ENCODE results near the gene NAT14.
"Not testable (repeated sequence)": the region's sequence is repeated elsewhere in the genome, so short reads cannot be mapped to it uniquely, and the experiment has no call there.

Gene NAT14, protein sequence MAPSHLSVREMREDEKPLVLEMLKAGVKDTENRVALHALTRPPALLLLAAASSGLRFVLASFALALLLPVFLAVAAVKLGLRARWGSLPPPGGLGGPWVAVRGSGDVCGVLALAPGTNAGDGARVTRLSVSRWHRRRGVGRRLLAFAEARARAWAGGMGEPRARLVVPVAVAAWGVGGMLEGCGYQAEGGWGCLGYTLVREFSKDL

DNA sequence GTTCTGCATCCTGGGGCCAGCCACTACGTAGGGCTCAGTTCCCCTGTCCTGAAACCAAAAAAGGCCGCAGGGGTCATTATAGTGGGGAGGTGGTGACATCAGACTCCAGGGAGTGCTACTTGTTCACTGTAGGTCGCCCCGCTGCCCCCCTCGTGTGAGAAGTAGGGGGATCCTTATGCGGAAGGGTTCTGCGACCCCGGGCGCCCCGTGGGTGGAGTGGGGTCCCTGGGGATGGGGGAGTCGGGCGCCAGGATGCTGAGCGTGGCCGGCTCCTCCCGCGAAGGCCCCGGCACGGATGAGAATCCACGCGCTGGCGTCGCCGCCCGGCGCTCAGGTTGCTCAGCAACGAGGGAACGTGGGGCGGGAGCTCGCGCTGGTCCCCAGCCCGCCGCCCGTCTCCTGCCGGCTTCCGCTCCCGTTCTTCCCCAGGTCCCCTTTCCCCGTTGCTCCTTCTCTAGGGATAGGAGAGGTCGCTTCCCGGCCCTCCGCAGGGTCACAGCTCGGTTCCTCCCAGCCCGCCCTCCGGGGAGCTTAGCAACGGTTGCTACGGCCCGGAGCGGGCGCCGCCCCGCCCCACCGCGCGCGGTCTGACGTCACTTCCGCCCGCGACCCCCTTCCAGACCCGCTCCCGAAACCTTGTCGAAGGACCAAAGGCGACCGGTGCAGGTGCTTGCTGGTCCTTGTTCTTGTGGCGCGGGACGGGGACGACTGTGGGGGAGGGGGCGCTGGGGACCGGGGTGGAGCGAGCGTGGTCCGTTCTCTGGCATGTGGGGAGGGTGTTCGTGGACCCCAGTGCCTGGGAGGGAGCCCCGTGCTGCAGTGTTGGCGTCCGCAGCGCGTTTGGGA, at the start of gene NAT14:
Gene NAT14, plus strand, starts transcription at position 596 of the 846 bp plus-strand sequence. CDS start 521 bp downstream, outside the sequence.
- in situ Hi-C loops (cut with MboI; ENCODE audit: low sequenced_read_pairs): no loop called here

DNA sequence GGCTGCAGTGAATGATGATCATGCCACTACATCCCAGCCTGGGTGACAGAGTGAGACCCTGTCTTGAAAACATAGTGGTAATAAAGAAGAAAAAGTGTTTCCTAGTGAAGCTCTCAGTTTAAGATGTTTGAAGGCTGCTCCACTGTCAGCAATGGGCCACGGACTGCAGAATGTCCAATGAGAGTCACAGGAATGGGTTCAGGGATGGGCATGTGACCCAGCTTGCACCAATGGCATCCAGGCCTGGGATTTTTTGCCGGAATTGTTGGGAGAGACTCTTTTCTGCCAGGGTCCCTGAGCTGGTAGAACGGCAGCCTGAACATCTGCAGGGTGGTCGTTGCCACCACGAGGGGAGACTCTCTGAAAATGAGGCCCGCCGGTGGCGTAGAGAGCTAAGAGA, 48.1 kb upstream of the NAT14 start:
- in situ Hi-C loops (cut with MboI; ENCODE audit: low sequenced_read_pairs): no loop called here

DNA sequence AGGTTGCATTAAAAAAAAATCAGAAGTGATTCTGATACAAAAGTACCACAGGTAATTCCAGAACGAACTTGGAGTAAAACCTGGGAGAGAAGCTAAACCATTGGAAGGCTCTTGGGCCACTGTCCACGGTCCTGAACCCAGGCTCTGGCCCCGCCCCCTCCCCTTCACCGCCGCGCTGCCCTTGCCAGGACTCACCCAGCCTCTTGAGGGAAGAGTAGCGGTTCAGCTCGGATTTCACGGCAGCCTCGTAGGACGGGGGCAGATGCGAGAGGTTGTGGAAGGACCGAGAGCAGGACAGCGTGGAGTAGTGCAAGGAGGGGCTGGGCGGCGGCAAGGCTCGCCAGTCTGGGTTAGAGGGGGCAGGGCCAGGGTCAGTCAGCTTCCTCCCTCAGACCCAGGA, 47.6 kb upstream of the NAT14 start:
- in situ Hi-C loops (cut with MboI; ENCODE audit: low sequenced_read_pairs): no loop called here

DNA sequence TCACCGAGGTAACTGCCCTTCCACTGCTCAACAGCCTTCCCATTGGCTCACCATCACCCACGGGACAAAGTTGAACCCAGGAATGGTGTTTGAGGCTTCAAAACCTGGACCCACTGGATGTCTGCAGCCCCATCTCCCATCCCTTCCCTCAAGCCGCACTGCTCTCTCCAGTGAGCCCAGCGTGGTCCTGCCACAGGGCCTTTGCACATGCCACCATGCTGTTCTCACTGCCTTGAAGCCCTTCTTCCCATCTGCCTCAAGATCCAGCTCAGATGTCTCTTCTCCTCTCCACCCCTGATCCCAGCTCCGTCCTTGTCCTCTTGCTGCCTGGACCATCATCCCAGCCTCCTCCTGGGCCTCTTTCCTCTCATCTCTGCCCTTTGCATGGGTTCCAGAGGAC, 45.9 kb upstream of the NAT14 start:
- in situ Hi-C loops (cut with MboI; ENCODE audit: low sequenced_read_pairs): no loop called here

DNA sequence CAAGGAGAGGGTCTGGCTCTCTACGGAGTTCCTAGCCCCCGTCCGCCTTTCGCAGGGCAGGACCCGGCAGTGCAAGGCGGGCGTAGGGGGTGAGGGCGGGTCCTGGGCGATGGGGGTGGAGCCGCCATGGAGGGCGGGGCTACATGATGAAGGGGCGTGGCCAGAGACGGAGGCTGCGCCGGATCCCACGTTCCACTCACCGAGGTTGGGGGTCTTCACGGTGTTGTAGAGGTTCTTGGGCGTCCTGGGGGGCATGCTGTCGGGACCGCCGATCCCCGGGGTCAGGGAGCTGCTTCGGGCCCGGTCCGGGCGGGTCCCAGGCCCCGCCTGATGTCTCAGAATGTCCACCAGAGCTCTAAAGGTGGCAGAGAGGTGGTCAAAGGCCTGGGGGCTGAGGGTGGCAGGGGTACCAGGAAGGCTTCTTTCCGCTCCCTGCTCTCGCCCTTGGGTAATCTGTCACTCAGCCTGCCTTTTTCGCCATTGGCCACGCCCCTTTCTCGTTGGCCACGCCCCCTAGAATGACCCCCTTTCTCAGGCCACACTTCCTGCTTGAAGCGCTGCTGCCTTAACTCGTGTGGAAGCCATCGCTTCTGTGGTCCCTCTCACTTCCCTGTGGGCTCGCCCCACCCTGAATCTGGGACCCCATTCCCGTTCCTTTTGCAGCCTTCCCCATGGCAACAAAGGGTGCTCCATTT, 44.4 kb upstream of the NAT14 start:
- in situ Hi-C loops (cut with MboI; ENCODE audit: low sequenced_read_pairs): no loop called here

DNA sequence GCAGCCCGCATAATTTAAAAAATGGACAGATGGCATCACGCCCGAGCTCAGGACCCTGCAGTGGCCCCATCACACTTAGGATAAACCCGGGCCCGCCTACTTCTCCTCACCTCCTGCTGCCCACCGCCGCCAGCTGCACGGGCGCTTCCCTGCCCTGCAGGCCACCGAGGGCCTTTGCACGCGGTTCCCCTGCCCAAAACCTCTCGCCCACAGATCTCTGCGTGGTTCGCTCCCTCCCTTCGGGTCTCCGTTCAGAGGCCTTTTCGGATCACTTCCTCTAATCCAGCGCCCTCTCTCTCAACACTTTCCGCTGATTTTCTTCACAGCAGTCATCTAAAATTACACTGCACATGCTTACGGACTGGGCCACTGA, 43.7 kb upstream of the NAT14 start:
- in situ Hi-C loops (cut with MboI; ENCODE audit: low sequenced_read_pairs): no loop called here

DNA sequence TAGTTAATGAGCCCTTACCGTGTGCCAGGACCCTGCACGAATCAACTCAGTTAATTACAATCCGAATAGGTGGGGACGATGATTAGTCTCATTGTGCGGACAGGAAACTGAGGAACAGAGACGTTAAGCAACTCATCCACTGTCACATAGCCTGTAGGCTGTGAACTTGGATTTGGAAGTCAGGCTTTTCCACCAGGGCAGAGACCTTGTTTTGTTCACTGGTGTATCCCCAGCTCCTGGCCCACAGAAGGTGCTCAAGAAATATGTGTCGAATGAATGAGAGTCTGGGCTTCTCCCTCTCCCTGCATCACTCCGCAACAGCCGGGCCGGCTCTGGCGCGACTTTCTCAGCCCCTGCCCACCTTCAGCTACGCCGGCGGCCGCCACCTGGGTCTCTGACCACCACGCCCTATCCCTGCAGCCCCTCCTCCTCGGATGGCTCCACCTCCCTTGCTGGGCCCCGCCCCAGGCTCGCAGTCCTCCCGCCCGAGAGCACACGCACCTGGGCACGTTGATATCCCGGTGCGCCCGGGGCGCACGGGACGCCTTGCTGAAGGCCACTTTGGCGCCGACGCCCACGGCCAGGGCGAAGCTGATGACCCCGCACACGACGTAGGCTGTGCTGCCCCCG, 43.2 kb upstream of the NAT14 start:
- in situ Hi-C loops (cut with MboI; ENCODE audit: low sequenced_read_pairs): no loop called here

DNA sequence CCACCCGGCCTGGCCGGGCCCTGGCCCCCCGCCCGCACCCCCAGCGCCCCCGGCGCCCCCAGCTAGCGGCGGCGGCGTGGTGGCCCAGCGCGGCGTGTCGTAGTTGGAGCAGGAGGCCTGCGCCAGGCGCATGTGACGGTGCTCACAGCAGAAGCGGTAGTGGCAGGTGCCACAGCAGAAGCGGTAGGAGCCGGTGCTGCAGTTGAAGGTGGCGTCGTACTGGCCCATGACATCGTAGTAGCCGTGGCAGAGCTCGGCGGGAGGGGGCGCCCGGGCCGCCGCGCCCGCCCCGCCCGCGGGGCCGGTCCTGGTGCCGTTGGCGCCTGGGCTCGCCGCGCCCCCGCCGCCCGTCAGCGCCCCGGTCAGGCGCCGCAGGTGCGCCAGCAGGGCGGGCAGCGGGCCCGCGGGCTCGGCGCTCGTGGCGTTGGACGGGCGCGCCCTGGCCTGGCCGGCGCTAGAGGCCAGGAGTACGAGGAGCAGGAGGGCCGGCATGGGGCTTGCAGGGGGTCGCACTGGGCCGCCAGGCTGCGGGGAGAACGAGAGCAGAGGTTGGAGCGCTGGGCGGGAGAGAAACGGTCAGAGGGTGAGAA, 42.5 kb upstream of the NAT14 start:
- in situ Hi-C loops (cut with MboI; ENCODE audit: low sequenced_read_pairs): no loop called here

DNA sequence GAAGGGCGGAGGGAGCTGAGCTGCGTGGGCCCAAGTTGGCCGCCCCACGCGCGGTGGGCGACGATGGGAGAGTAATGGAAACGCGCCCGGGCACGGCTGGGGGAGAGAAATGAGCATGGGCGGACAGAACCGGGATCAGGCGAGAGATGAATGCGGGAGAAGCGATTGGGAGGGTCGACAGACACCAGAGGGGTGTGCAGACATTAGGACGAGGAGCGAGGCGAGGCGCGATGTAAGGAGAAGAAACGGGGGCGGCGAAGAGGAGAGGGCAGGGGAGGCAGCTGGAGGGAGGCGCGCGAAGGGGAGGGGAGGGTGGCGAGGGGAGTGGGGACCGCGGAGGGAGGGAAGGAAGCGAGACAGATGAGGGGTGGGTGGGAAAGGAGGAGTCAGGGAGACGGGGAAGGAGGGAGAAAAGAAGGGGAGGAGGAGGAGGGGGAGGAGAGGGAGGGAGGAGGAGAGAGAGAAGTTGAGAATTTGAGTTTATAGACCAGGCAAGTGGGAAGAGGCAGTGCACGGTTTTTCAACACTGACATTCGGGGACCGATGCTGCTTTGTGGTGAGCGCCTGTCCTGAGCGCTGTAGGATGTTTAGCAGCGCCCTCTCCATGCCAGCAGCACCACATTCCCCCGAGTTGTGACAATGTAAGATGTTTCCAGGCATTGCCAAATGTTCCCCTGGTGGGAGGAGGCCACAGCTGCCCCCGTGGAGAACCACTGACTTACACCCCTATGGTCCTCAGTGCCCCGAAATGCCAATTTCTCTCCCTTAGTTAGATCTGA, 41.8 kb upstream of the NAT14 start, which contains the start of gene SHISA7:
Gene SHISA7, minus strand, starts transcription at position 256 of the 779 bp plus-strand sequence. CDS start 437 bp downstream, outside the sequence.
- in situ Hi-C loops (cut with MboI; ENCODE audit: low sequenced_read_pairs): no loop called here

DNA sequence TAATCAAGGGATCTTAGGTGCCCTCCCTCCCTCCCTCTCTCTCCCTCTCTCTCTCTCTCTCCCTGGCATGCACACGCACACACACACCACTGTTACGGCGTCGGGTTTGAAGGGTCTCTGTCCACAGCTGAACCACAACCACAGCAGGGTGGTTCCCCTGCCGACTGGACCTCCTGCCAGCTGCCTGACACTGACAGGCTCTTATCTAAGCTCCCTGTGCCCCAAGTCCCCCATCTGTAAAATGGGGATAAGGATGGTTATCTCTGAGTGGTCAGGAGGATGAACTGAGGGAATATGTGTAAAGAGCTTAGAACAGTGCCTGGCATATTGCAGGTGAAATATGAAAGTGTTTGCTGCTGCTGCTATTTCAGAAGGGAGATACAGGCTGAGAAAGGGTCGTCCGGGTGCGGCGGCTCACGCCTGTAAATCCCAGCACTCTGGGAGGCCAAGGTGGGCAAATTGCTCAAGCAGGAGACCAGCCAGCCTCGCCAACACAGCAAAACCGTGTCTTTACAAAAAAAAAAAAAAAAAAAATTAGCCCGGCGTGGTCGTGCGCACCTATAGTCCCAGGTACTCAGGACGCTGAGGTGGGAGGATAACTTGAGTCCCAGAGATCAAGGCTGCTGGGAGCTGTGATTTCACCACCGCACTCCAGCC, 41.0 kb upstream of the NAT14 start:
- in situ Hi-C loops (cut with MboI; ENCODE audit: low sequenced_read_pairs): no loop called here

DNA sequence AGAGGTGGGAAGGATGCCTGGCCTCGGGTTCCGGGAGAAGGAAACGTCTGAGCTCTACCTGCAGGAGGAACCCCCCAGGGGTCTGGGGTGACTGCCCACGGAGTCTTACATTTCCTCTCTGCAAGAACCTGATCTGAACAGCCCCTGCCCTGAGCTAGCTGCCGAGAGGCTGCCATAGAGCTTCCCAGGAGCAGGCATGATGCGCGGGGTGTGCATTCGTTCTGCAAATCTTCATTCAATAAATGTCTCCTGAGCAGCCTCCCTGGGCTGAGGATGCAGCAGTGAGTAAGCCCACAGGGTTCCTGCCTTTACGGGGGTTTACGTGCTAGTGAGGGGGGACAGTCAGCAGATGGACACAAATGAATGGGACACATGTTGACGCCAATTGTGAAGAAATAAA, 40.3 kb upstream of the NAT14 start:
- in situ Hi-C loops (cut with MboI; ENCODE audit: low sequenced_read_pairs): no loop called here

DNA sequence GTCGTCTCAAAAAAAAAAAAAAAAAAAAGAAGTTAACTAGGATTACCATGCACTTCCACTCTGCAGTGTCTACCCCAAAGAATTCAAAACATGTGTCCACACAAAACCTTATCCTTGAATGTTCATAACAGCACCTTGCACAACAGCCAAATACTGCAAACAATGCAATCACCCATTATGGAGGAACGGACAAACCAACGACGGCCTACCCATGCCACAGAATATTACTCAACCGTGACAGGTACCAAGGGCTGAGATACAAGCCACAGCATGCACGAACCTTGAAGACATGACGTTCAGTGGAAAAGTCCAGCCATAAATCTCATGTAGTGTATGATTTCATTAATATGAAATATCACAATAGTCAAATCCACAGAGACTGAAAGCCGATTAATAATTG, 38.9 kb upstream of the NAT14 start:
- in situ Hi-C loops (cut with MboI; ENCODE audit: low sequenced_read_pairs): no loop called here

DNA sequence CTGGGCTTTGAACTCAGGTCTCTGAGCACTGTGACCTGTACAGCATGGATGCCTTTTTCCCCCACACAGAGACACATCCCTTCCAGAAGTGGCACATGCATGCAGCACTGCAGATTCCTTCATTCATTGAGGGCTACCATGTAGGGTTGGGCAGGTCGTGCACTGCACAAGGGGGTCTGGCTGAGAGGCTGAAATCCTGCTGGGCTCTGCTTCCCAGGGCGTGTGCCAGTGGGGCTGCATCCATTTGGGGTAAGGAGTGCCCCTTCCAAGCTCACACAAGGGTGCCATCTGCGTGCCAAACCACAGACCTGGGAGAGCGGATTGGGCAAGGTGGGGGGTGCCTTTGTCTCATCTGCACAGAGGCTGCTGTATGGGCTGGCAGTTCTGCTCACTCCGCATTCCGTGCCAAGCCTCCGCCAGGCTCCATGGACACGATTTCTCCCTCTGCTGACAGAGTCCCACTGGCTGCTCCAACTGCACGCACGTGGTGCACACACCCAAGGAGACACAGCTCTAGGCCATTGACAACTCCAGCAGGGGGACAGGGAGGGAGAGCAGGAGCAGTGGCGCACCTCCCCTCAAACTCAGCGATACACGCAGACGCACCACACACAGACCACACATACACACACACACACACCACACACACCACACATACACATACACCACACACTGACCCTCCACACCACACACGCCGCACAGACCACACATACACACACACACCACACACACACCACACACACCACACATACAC, 37.4 kb upstream of the NAT14 start:
- in situ Hi-C loops (cut with MboI; ENCODE audit: low sequenced_read_pairs): no loop called here

DNA sequence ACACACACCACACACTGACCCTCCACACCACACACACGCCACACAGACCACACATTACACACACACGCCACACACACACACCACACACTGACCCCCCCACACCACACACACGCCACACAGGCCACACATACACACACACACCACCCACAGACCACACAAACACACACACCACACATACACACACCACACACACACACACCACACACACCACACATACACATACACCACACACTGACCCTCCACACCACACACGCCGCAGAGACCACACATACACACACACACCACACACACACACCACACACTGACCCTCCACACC, 36.9 kb upstream of the NAT14 start:
- in situ Hi-C loops (cut with MboI; ENCODE audit: low sequenced_read_pairs): not testable (repeated sequence)

DNA sequence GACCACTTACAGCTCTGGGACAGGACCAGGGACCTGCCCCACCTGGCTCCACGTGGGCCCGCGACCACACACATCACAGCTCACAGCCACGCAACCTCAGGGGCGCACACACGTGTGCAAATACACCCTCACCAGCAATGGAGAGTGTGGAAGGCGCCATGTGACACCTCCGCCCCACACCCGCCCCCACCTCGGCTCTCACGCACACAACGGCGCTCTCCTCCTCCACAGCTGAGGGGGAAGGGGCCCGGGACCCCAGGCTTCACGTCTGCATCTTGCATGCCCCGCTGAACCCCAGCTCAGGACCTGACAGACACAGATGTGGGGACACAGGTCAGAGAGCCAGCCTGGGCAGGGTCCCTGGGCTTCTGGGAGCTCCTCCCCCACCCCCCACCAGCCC, 35.5 kb upstream of the NAT14 start:
- in situ Hi-C loops (cut with MboI; ENCODE audit: low sequenced_read_pairs): no loop called here

DNA sequence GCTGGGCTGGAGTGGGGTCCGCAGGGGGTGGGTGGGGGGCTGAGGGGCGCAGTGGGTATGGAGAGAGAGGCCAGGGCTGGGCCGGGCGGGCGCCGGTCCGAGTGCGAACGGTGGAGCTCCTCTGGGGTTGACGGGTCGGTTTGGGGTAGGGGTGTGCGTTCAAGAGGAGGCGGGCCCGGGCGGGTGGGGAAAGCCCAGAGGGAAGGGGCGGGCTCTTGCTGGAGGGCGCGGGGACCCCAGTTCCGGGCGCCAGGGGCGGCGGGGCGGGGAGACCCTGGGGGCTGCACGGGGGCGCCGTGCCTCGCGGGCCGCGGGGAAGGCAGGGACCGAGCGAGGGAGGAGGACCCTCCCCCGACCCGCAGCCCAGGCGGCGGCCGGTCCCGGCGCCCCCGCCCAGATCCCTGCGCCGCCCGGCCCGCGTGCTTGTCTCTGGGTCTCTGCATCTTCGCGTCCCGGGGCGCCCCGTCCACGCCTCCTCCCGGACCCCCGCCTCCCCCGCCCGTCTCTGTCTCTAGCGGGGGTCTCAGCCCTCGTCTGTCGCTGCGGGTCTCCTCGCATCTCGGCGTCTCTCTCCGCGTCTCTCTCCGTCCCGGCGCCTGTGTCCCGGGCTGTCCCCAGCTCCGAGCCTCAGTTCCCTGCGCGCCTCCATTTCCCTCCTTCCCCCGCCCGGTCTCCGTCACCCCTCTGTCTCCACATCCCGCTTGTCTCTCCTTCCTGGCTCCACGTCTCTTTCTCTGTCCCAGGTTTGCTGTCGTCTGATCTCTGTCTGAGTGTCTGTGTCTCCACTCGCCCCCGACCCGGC, 33.6 kb upstream of the NAT14 start:
- in situ Hi-C loops (cut with MboI; ENCODE audit: low sequenced_read_pairs): no loop called here

DNA sequence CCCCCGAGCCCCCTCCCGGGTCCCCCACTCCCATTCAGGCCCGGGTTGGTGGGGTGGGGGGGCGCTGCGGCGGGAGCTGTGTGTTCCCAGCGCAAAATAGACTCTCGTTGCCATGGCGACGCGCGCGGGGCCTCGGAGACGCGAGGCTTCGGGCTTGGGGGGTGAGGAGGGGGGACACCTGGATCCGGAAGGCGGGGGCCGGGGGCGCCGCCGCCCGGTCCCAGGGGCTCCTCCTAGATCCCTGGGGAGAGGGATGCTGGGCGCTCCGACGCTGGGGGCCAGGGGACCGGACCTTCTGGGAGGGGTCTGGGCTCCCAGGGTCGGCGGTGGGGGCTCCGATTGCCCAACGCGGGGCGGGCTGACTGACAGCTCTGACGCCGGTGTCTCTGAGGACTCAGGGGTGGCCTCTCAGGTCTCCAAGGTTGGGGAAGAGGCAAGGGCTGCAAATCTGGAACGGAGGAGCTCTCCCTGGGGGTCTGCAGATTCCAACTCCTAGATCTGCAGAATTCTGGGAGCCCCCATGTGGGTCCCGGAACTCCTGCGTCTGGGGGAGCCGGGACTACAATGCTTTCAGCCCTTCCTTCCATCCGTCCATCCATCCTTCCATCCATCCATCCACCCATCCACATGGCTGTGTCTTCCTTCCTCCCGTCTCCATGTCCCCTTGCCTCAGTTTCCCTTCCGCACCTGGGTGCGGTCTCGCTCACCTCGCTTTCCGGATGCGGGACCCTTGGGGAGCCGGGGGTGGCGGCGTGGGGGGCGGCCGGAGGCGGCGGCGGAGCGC, 32.8 kb upstream of the NAT14 start:
- in situ Hi-C loops (cut with MboI; ENCODE audit: low sequenced_read_pairs): no loop called here

Data from hTERT RPE-1 (cell line).